HG03378 (cell line): Measurements from ENCODE around the gene GPC5.

Experiments used
- ATAC-seq: cut with Tn5 transposase; IDR thresholded peaks from one replicate; pipeline ENCODE4 v1.9.1; 2021; ENCODE audit warnings: mild to moderate bottlenecking, moderate library complexity; ENCODE audit not compliant: unreplicated experiment

The GPC5 gene

GRCh38 chr13:92578358-92578757 is 1179.9 kb downstream of the GPC5 start:
- ATAC-seq = no peak

- ATAC-seq = no peak
These were observed 1191.5 kb downstream of the GPC5 start for GRCh38 chr13:92589955-92590354.

GRCh38 chr13:92590503-92590908 is 1192.1 kb downstream of the GPC5 start:
- ATAC-seq = no peak

- ATAC-seq = no peak
These were observed 1192.7 kb downstream of the GPC5 start for GRCh38 chr13:92591117-92591516.

- ATAC-seq = no peak
These were observed 1194.3 kb downstream of the GPC5 start for GRCh38 chr13:92592757-92593156.

- ATAC-seq = no peak
These were observed 1204.1 kb downstream of the GPC5 start for GRCh38 chr13:92602560-92602959.

GRCh38 chr13:92609376-92609775 is 1211.0 kb downstream of the GPC5 start:
- no peak for ATAC-seq

GRCh38 chr13:92612892-92613291 is 1214.5 kb downstream of the GPC5 start:
- no peak for ATAC-seq

- no peak for ATAC-seq
These were observed 1215.5 kb downstream of the GPC5 start for GRCh38 chr13:92613921-92614320.

GRCh38 chr13:92621985-92622384 is 1223.6 kb downstream of the GPC5 start:
- ATAC-seq = no peak

- no peak for ATAC-seq
These were observed 1224.5 kb downstream of the GPC5 start for GRCh38 chr13:92622905-92623304.

- no peak for ATAC-seq
These were observed 1227.9 kb downstream of the GPC5 start for GRCh38 chr13:92626274-92626673.

GRCh38 chr13:92640936-92641335 is 1242.5 kb downstream of the GPC5 start:
- no peak for ATAC-seq

GRCh38 chr13:92649140-92649813 is 1250.9 kb downstream of the GPC5 start:
- ATAC-seq = no peak

GRCh38 chr13:92656103-92656502 is 1257.7 kb downstream of the GPC5 start:
- ATAC-seq = no peak

- ATAC-seq = no peak
These were observed 1258.2 kb downstream of the GPC5 start for GRCh38 chr13:92656648-92657047.

- ATAC-seq = no peak
These were observed 1259.1 kb downstream of the GPC5 start for GRCh38 chr13:92657565-92657964.

- no peak for ATAC-seq
These were observed 1259.9 kb downstream of the GPC5 start for GRCh38 chr13:92658293-92658692.

- no peak for ATAC-seq
These were observed 1263.0 kb downstream of the GPC5 start for GRCh38 chr13:92661406-92661805.

- no peak for ATAC-seq
These were observed 1269.7 kb downstream of the GPC5 start for GRCh38 chr13:92668157-92668556.

GRCh38 chr13:92670096-92670495 is 1271.7 kb downstream of the GPC5 start:
- ATAC-seq = no peak

GRCh38 chr13:92671821-92672220 is 1273.4 kb downstream of the GPC5 start:
- no peak for ATAC-seq

GRCh38 chr13:92676246-92676645 is 1277.8 kb downstream of the GPC5 start:
- ATAC-seq = no peak
